HG03460 (cell line): ENCODE measurements around the gene VAV2.
"Not testable (repeated sequence)": the region's sequence is repeated elsewhere in the genome, so short reads cannot be mapped to it uniquely, and the experiment has no call there.

Experiments
- ATAC-seq: cut with Tn5 transposase; IDR thresholded peaks from one replicate; pipeline ENCODE4 v1.9.1; 2021; ENCODE audit not compliant: unreplicated experiment

Gene VAV2

DNA sequence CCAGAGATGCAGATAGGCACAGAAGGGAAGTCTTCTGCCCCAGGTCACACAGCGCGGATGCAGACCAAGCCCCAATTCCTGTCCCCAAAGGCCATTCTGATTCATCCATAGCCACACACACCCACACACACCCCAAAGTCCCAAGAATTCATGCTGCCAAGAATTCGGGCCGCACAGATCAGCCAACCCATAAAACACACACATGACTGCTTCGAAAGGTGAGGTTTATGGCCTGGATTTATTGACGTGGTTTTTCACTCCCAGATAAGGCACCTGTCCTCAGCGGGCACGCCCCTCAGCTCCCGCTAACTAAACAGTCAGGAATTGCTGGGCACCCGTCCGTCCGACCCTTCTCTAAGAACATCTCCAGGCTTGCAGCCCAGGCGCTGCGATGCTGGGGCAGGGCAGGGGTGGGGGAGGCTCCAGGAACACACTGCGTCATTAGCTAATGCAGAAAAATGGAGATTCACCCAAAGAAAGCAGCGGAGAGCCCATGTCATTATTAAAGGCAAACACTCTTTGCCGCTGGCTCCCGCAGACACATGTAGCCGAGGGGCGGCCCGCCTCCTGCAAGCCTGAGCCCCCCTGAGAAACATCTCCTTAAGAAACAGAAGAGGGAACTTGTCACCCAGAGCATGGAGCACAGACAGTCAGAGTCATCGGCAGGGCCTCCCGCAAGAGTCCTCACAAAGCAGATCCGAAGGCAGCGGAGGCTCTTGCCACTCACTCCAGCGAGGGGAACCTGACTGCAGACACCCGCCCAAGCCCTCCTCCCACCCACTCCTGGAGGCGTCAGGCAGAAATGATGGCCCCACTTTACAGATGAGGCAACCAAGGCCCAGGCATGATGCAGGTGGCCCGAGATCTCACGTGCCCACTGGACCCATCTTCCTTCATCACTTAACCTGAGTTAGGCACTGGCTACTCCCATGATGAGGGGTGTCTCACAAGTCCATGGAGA lies 19.9 kb downstream of the VAV2 start:
- no peak for ATAC-seq

DNA sequence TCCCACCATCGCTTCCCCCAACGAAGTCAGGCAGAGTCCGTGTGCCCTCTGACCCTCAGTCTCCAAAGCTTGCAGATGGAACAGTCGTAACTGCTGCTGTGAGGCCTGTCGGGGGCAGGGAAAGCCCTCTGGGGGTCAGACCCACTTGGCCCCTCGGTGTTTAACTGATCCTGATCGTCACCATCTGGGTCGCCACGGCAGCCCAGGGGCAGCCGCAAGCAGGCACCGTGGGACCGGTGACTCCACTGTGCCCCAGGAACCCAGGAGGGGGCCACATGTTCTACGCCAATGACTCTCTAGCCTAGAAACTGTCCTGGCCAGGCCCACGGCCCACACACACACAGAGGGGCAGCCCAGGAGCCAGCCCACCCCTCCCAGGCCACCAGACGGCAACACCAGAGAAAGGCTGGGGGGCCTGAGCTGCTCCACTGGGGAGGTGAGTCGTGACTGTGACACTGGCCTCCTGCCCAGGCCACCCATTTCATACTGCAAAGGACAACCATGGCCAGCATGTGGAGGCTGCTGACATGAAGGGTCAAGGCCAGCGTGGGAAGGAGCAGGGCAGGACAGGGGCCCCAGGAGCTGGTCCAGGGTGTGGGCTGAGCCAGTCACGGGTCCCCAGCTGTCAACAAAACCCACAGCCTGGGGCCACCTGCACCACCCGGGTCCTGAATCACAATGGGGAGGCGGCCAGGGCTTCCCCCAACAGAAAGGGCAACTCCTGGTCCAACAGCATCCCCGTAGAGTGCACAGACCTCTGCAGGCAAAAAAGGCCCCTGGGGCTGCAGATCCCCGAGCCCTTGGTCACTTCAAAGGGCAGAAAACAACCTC lies 20.8 kb downstream of the VAV2 start:
- ATAC-seq, result no peak

DNA sequence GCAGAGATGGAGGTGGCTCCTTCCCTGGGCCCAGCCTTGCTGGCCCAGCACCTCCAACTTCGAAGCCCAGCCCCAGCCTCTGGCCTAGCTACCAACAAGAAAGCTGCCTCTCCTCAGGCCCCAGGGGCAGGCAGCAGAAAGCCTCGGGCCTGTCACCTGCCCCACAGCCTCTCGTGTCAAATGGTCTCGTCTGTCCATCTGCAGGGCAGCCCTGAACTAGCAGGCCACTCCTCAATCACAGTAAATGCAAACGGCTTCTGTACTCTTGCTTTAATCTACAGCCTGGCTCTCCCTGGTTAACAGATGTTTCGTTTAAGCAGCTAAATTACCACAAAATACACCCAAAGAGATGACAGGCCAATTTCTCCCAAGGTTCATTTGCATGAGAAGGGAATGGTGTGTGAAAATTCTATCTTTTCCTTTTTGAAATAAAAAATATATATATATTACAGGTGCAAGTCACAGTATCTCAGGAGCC lies 21.5 kb downstream of the VAV2 start:
- no peak for ATAC-seq

DNA sequence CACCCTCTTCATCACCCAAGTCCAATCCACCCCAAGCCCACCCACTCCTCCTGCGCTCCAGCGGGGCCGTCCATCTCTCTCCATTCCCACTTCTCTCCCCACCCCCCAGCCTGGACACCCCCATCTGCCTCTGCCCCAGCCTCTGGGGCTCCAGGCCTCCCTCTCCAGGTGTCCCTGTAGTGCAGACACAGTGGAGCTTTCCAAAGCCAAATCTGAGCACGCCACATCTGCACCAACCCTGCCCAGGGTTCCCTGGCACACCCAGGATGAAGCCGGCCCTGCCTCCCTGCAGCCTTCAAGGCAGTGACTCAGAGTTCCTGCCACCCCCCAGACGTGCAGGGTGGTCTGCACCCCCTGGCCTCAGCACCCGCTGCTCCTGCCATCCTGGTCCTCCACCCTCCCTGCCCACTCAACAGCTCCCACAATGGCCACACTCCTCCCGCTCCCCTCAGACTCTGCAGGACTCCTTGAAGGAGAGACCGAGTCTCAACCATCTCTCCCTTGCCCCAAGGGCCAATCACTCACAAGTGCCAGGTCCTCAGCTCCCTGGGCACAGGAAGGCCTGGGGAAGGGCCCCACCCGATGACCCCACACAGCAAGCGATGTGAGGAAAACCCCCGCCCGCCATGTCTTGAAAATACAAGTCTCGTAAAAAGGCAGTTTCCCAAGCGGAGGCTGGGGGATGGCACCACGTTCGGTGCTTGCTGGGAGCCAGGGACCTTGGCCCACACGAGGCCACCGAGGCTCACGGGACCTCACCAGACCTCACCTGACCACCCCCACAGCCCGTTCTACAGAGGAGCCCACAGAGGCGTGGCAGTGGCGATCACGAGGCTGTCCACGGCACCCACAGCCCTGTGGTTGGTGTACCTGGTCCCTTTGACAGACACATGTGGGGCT lies 22.2 kb downstream of the VAV2 start:
- ATAC-seq, result no peak

DNA sequence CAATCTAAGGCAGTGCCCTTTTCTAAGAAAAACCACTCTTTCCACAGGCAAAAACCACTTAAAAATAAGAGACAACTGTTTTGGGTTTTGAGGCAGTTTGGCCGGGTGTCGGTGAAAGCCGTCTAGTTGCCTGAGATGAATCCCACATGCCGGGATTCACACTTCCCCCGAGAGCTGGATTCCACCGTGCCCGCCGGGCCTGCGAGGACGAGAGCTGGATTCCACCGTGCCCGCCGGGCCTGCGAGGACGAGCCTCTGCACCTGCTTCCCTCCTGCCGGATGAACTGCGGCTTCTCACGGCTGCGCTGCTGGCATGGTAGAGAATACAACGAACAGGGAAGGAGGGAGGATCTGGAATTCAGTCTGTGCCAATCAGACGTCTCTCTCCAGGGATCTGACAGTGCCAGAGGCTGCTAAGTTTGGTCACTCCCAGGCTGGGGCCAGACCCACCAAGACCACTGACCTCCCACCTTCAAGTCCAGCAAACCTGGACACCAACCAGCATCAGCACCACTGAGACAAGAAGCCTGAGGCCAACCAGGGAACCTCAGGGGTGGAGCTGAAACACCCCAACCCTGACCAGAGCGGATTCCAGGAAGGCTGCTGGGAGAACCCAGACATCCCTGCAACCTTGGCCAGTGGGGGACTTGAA lies 23.0 kb downstream of the VAV2 start:
- no peak for ATAC-seq

DNA sequence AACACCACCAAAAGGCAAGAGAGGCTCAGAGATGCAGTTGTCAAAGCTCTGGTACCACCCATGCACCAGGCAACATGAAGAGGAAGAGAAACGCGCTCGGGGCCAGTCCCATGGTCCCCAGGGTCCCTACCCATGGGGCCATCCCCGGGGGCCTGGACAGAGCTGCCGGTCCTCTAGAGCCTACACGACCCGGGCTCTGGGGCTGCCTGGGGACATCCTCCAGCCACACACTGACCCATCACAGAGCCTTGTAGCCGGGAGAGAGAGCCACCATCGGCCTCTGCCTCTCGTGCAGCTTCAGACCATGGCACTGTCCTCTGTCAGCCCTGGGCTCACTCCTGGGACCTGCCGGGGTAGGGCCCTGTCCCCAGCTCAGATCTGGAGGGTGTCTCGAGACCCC lies 23.7 kb downstream of the VAV2 start:
- no peak for ATAC-seq

DNA sequence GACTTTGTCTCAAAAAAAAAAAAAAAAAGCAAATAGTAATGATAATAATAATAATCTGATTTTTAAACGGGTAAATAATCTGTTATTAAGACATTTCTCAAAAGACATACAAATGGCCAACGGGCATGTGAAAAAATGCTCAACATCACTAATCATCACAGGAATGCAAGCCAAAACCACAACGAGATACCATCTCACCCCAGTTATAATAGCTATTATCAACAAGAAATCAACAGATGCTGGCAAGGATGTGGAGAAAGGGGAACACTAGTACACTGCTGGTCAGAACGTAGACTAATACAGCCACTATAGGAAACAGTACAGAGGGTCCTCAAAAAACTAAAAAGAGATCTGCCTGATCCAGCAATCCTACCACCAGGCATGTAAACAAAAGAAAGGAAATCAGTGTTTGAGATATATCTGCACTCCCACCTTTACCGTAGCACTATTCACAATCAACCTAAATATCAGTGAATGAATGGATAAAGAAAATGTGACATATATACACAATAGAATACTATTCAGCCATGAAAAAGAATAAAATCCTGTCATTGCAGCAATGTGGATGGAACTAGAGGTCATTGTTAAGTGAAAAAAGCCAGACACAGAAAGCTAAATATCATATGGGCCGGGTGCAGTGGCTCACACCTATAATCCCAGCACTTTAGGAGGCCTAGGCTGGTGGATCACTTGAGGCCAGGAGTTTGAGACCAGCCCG lies 24.9 kb downstream of the VAV2 start:
- ATAC-seq, result no peak

DNA sequence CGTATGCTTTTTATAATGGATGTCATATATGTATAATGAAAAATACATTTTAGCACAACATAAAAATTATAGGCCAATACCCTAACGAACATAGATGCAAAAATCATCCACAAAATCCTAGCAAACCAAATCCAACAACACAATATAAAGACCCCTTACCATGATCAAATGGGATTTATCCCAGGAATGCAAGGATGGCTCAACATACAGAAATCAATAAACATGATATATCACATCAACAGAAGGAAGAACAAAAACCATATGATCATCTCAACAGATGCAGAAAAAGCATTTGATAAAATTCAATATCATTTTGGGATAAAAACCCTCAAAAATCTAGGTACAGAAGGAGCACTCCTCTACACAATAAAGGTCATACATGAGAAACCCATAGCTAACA lies 27.7 kb downstream of the VAV2 start:
- ATAC-seq, result no peak

DNA sequence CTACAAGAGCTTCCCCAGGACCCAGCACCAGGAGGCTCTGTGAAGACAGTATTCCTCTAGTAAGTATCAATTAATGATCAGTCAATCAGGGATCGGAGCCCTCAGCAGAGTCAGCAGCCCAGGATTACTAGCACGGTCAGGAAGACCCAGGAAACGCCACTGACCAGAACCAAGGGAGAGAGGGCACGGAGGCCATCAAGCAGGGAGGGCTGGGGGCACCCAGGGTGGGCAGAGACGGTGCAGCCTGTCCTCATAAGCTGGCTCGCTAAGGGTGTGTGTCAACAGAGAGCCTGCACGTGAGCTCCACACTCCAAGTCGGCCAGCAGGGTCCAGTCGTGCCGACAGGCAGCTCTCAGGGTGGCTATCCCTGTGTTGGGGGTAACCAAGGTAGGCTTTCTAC lies 29.0 kb downstream of the VAV2 start:
- no peak for ATAC-seq

DNA sequence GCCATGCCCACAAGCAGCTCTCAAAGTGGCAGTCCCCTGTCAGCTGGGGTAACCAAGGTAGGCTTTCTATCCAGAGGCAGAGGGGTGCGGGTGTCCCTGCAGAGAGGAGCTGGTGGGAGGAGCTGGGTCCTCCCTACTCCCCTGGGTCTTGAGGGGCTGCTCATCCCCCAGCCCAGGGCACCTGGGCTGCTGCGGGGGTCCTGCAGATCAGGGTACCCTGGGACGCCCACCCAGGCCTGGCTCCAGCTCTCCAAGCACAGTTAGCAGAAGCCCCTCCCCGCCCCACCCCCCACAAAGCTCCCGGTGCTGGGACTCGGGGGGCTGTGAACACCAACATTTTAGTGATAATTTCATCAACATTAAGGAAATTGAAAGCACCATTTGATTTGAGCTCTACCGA lies 29.8 kb downstream of the VAV2 start:
- no peak for ATAC-seq

DNA sequence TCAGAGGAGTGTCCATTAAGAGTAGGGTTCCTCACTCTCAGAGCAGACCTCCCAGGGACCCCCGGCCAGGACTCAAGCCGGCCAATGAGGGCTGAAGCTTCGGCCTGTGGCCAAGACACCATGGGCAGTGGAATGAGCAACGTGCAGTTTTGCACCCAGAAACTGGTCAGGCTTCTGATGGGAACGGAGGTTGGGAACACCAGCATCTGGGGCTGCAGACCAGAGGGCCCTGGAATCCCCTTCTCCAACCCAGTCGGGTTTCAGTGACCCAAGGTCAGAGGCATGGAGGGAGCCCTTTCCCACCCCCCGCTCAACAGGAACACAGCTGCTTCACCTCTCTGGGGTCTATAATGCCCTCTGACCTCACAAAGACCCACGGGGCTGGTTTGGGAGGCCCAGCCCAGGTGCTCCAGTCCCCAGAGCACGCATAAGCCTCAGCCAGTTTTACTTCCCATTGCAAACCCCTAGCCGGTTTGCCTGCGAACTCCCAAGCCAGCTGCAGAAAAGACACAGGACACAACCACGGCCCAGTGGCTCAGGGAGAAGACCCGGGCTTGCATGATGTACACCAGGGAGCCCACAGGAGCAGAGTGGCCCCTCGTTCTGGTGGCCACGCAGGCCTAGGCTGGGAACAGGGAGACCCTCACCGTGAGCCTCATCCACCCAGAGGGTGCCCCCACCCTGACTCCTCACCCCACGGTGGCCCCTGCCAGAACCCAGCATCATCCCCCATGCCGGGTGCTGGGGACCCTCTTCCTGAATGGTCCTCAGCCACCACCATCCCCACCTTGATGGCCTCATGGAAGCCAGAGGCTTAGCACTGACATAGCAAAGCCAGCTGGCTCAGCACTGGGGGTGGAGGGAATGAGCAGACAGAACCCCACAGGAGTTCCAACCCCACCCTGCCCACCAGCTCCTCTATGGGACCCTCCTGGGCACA lies 30.6 kb downstream of the VAV2 start:
- ATAC-seq, result no peak

DNA sequence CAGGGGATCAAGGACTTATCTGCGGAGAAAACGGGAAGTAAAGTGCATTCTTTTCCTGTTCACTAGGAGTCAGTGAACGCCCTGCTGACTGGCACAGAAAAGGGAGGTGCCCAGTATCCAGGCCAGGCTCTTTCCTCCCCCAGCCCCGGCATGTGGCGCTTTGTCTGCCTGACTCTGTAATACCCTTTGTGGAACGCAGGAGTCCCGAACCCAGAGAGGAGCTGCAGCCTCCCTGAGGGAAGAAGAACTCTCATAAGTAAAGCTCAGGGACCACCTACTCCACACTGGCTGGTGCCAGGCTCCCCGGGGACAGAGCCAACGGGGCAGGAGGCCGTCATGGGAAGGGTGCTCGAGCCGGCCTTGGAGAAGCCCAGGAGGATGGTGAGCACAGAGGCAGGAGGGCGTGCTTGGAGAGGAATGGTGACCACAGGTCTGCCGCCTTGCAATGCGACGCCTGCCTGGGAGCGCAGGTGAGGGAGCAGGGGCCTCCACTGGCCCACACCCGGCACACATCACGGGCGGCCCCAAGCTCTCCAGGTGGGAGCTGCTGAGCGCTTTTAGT lies 31.5 kb downstream of the VAV2 start:
- ATAC-seq, result no peak

DNA sequence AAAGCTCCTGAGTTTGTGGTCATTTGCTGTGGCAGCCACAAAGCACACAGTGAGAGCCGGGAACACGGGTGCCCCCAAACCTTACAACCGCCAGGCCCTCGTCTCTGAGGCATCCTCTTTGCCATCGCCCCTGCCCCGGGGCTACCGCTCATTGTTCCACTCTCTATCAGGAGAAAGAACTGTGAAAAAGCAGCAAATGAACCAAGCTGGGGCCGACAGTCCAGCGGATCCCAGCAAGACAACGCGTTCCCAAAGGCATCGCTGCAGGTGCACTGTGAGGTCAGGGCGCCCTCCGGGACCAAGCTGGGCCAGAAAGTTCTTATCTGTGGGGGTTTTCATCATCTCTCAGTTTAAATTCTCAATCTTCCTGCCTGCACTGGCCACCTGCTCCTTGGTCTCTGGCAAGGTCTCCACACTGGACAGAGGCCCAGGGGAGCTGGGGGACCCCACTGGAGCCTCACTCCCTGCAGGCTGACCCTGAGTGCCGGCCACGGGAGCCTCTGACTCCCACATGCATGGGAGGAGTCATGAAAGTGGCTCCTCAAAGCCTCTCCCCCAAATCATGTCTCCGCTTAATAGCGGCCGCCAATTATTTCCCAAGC lies 32.1 kb downstream of the VAV2 start:
- ATAC-seq, result no peak

DNA sequence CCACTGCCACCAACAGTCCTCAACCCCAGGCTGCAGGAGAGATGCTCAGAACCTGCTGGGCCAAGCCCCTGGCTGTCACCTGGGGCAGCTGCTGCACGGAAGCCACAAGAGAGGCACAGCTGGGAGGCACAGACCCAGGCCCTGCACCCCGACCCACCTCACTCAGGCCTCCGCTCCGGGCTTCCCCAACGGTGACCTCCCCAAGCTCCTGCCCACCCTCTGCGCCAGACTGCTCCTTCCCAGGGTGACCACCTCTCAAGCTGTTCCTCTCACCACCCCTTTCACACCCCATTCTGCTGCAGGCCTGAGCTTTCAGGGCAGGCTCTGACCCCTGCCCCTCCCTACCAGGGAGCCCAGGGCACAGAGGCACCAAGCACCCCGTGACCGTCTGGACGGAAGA lies 33.0 kb downstream of the VAV2 start:
- no peak for ATAC-seq

DNA sequence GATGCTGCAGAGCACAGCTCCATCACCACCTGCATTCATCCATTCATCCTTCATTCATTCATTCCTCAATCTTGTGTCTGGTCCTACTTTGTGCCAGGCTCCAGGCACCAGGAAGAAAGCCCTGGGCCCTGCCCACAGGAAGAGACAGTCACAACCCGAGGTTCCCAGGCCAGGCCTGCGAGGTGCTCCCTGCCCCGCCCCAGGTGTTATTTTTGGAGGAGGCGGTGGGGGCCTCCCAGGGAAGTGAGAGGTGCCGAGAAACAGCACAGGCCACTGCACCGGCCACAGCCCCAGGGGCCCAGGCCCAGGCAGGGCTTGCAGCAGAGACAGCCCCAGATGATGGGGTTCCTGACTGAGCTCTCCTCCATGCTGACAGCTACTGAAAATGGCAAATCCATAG lies 33.4 kb downstream of the VAV2 start:
- no peak for ATAC-seq

DNA sequence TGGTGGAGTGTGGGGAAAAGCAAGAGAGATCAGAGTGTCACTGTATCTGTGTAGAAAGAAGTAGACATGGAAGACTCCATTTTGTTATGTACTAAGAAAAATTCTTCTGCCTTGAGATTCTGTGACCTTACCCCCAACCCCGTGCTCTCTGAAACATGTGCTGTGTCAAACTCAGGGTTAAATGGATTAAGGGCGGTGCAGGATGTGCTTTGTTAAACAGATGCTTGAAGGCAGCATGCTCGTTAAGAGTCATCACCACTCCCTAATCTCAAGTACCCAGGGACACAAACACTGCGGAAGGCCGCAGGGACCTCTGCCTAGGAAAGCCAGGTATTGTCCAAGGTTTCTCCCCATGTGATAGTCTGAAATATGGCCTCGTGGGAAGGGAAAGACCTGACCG lies 34.4 kb downstream of the VAV2 start:
- not testable (repeated sequence) for ATAC-seq

DNA sequence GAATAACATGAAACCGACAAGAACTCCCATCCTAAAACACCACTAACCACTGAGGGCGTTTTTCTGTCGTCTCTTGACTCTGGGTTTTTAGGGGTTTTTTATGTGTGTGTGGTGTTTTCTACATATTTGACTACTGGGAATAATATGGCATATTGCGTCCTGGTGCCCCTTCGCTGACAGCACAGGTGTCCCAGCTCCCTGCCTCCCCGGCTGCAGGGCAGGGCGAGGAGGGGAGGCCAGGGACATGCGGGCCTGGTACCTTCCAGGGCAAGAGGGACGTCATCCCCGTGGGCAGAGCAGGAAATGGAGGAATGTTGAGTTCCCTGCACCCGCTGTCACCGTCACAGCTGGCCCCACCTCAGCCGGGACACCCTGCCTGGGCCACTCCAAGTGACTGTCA lies 34.8 kb downstream of the VAV2 start:
- ATAC-seq, result no peak

DNA sequence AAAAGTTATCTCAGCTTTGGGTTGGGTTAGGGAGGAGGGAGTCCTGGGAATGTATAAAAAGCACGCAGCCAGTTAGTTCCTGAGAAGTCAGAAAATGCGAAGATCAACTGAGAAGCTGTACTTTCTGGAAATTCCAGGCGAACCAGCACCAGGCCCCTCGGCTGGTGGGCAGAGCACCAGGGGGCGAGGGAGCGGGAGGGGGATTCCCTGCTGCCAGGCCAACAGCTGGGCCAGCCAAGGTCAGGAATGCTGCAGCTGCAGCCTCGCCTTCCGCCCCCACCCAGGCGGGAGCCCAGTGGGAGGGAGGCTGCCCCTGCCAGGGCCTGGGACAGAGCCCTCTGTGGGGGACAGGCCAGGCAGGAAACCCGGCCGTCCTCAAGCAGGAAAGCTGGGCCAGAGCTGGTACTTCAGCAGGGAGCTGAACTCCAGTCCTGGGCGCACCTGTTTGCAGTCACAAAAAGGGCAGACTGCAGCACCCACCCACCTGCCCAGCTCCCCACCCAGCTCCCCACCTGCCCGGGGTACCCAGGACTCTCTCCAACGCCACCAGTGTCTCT lies 35.5 kb downstream of the VAV2 start:
- no peak for ATAC-seq
